Measurements from ENCODE around the gene SF3B2. TPM values are rescaled to one million over a fixed set of nuclear protein-coding genes. Genes with fewer than 3 reads are reported as not detected.

SF3B2 gene
- total RNA-seq, 4 donors from 2014 or later, result 97.2 to 223 (median 118) TPM

DNA sequence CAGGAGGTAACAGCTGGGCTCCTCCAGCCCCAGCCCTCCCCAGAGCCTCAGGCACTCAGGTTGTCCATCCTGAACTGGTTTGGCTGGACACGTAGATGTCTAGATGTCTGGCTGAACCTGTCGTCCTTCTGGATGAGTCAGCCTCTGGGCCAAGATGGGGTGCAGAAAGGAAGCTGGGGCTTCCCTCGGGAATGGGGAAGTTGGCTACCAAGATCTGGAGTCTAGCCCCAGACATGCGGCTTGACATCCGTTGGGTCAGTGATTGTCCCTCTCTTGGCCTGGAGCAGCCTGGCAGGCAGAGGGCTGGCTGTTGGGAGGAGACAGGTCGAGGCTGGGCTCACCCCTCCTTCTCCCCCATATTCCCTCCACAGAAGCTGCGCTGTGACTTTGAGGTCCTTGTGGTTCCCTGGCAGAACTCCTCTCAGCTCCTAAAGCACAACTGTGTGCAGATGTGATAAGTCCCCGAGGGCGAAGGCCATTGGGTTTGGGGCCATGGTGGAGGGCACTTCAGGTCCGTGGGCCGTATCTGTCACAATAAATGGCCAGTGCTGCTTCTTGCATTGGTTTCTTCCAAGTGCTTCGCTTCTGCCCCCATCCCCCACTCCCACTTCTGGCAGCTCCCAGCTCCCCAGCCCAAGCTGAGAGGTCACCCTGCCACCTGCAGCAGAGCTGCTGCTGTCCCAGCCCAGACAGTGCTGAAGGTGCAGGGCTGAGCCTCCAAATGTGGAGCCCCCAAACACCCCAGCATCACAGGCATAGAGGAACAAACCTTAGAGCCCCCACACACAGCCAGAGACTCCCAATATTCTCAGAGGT is 39.0 kb upstream of the SF3B2 start:
- no peak for TF ChIP-seq CTCF (IDR thresholded peaks at IDR 0.05; ENCODE audit: low read depth)

- no peak for TF ChIP-seq CTCF (IDR thresholded peaks at IDR 0.05; ENCODE audit: low read depth)
Measured at GRCh38 chr11:66013762-66014100, 38.4 kb upstream of the SF3B2 start.

DNA sequence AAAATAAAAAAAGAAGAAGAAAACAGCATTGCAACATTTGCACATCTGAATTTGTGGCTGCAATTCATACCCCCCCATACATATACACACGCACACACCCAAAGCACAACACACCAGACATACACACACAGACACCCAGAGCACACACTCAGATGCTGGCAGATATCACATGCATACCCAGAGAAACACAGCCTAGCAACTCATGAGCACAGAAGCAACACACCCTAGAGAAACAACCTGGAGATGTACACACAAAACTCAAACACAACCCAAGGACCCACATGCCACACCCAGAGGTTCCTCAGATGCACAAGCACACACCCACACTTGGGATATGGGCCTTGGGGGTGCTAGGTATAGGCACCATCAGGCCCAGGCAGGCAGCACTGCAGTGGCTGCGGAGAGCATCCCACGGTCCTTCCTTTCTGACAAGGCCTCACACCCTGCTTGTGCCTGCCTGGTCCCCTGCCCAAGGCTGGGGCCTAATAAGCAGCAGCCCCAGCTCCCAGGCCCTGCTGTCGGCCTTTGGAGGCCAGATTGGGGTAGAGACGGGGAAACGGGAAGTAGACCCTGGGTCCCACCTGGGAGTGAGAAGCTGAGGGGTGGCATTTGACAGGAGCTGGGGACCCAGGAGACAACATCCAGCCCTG is 37.2 kb upstream of the SF3B2 start:
- TF ChIP-seq CTCF (IDR thresholded peaks at IDR 0.05; ENCODE audit: low read depth), result no peak

DNA sequence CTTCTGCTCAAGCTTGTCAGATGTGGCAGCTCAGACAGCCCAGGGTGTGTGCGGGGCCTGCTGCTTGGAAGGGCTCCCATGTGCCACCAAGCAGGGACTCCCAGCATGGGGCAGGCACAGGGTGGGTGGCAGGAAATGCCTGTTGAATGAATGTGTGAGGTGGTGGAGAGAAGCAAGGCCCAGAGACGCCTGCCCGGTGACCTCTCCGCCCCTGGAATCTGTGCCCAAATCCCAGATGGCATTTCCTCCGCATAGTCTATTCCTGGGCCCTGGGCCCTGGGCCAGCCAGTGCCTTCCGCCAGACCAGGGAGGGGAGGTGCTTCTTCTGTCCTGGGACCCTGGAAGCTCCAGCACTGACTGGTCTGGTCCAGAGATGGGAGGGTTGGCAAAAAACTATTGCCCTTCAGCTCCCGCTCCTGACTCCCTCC is 36.7 kb upstream of the SF3B2 start:
- no peak for TF ChIP-seq CTCF (IDR thresholded peaks at IDR 0.05; ENCODE audit: low read depth)

DNA sequence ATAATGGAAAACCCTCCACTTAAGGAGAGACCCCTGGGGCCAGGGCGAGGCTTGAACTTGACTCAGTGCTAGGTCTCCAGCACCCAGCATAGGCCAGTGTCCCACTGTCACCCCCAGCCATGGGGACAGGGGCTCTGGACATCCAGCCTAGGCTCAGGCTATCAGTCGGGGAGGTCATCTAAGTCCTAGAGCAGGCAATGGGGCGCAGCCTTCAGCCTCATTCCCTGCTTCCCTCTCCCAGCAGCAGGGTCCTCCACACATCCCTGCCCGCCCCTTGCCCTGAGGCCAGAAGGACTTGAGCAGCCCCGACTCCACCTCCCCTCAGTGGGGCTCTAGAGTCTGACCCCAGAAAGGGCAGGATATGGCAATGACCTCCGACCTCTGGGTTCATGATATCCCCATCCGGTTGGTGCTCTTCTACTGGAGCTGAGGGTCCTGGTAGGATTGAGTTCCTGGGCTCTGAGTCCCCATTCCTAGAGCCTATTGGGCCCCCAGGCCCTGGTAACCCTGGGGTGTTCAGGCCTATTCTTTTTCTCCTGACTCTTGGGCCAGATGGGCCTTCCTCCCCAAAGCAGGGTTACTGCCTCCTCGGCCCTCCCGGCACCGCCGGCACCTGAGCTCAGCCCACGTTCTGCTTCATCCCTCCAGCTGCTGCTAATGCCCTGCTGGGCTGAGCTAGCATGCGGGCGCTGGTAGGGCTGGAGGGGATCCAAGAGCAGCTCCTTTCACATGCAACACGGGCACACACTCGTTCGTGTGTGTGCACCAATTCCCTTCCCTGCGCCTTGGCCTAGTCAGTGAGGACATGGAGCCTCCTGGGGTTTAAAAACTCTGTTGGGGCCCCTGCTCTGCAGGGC is 36.0 kb upstream of the SF3B2 start:
- no peak for TF ChIP-seq CTCF (IDR thresholded peaks at IDR 0.05; ENCODE audit: low read depth)

DNA sequence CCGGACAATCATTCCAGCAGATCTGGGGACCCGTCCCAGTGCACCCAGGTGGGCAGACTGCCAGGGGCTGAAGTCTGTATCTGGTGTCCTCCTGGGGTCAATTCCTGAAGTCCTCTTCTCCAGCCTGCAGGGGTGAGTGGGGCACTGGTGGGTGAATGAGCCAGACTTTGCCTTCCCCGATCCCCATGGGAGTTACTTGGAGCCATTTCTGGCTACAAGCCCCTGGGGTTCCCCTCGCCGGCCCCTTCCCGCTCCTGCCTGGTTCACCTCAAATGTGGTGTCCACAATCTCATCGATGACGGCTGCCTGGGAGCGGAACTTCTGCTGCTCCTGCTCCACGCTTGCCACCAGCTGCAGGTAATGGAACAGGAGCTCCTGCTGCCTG is 35.4 kb upstream of the SF3B2 start:
- TF ChIP-seq CTCF (IDR thresholded peaks at IDR 0.05; ENCODE audit: low read depth), result no peak

GRCh38 chr11:66017321-66017720 is 34.8 kb upstream of the SF3B2 start:
- no peak for TF ChIP-seq CTCF (IDR thresholded peaks at IDR 0.05; ENCODE audit: low read depth)

Data from subcutaneous adipose tissue (tissue), 4 donors.